Measurements from ENCODE around the gene KIF7.
"Not testable (repeated sequence)": the region's sequence is repeated elsewhere in the genome, so short reads cannot be mapped to it uniquely, and the experiment has no call there.

Gene KIF7

GRCh38 chr15:89654847-89655805, at the start of gene KIF7:
Gene KIF7, minus strand, starts transcription at chr15:89655467. Its CDS starts 2,537 bp downstream, at chr15:89652930.
- DNase-seq (ENCODE audit: low read depth), result no peak

GRCh38 chr15:89704411-89704810, 49.1 kb upstream of the KIF7 start:
- no peak for DNase-seq (ENCODE audit: low read depth)

GRCh38 chr15:89695198-89695597, 39.9 kb upstream of the KIF7 start:
- DNase-seq (ENCODE audit: low read depth), result no peak

- DNase-seq (ENCODE audit: low read depth), result no peak
Measured at GRCh38 chr15:89693696-89694095, 38.4 kb upstream of the KIF7 start.

- DNase-seq (ENCODE audit: low read depth), result no peak
Measured at GRCh38 chr15:89693091-89693490, 37.8 kb upstream of the KIF7 start.

- DNase-seq (ENCODE audit: low read depth), result peak; percentile 54
Measured at GRCh38 chr15:89690276-89691218, 35.3 kb upstream of the KIF7 start, which contains the start of the genes PEX11A and WDR93. Gene PEX11A, minus strand, starts transcription at chr15:89690754. Its CDS starts 122 bp downstream, at chr15:89690632. Gene WDR93, plus strand, starts transcription at chr15:89690811. Its CDS starts 10,936 bp downstream, at chr15:89701747.

GRCh38 chr15:89689930-89690275, 34.6 kb upstream of the KIF7 start:
- not testable (repeated sequence) for DNase-seq (ENCODE audit: low read depth)

- DNase-seq (ENCODE audit: low read depth), result no peak
Measured at GRCh38 chr15:89686522-89686921, 31.3 kb upstream of the KIF7 start.

- no peak for DNase-seq (ENCODE audit: low read depth)
Measured at GRCh38 chr15:89685995-89686394, 30.7 kb upstream of the KIF7 start.

- DNase-seq (ENCODE audit: low read depth), result no peak
Measured at GRCh38 chr15:89681146-89681545, 25.9 kb upstream of the KIF7 start.

GRCh38 chr15:89680282-89680873, 25.1 kb upstream of the KIF7 start:
- DNase-seq (ENCODE audit: low read depth), result no peak

- no peak for DNase-seq (ENCODE audit: low read depth)
Measured at GRCh38 chr15:89679212-89679611, 23.9 kb upstream of the KIF7 start, which contains the start of gene PLIN1. Gene PLIN1, minus strand, starts transcription at chr15:89679367. Its CDS starts 1,878 bp downstream, at chr15:89677489.

- no peak for DNase-seq (ENCODE audit: low read depth)
Measured at GRCh38 chr15:89677381-89677780, 22.1 kb upstream of the KIF7 start.

- no peak for DNase-seq (ENCODE audit: low read depth)
Measured at GRCh38 chr15:89675606-89676005, 20.3 kb upstream of the KIF7 start.

- no peak for DNase-seq (ENCODE audit: low read depth)
Measured at GRCh38 chr15:89674526-89674925, 19.3 kb upstream of the KIF7 start.

GRCh38 chr15:89673165-89673512, 17.9 kb upstream of the KIF7 start:
- no peak for DNase-seq (ENCODE audit: low read depth)

- DNase-seq (ENCODE audit: low read depth), result no peak
Measured at GRCh38 chr15:89672221-89673164, 17.2 kb upstream of the KIF7 start.

GRCh38 chr15:89671687-89672086, 16.4 kb upstream of the KIF7 start:
- DNase-seq (ENCODE audit: low read depth), result no peak

- no peak for DNase-seq (ENCODE audit: low read depth)
Measured at GRCh38 chr15:89670971-89671560, 15.8 kb upstream of the KIF7 start.

- no peak for DNase-seq (ENCODE audit: low read depth)
Measured at GRCh38 chr15:89669941-89670340, 14.7 kb upstream of the KIF7 start.

All from stimulated activated CD8-positive, alpha-beta memory T cell treated with anti-CD3 and anti-CD28 coated beads, Interleukin-15, amount 100 ng/mL, for 1 hour (primary cell).